Fibroblast of lung (primary cell): Measurements from ENCODE around the gene SCYL1. TPM values are rescaled to one million over a fixed set of nuclear protein-coding genes. Genes with fewer than 3 reads are reported as not detected.
A peak's percentile ranks its signal among the peaks of the same experiment; 100 is the strongest.

ENCODE experiments used
- DNase-seq, 2 donors: peaks; one replicate each; pipeline versions ENCODE4 v3.0.0 to v3.0.0-alpha.2; 2010; ENCODE audit warnings: low read depth in 2 of 2
- H2AFZ ChIP-seq: 2 replicates; pipeline ENCODE4 v1.5.1; 2012; ENCODE audit warnings: low read length, control low read depth, inconsistent platforms
- H3K27ac ChIP-seq: 2 replicates; pipeline ENCODE4 v1.5.1; 2011; ENCODE audit warnings: low read length, control low read depth; ENCODE audit not compliant: insufficient read depth
- H3K27me3 ChIP-seq: 2 replicates; pipeline ENCODE4 v1.5.1; 2011; ENCODE audit warnings: mild to moderate bottlenecking, low read length; ENCODE audit not compliant: control insufficient read depth, insufficient read depth
- H3K36me3 ChIP-seq: 2 replicates; pipeline ENCODE4 v1.5.1; 2011; ENCODE audit warnings: low read length; ENCODE audit not compliant: control insufficient read depth, insufficient read depth
- H3K4me1 ChIP-seq: 2 replicates; pipeline ENCODE4 v1.5.1; 2011; ENCODE audit warnings: low read length; ENCODE audit not compliant: control insufficient read depth, insufficient read depth; ENCODE audit errors: extremely low read depth
- H3K4me2 ChIP-seq: 2 replicates; pipeline ENCODE4 v1.5.1; 2011; ENCODE audit warnings: low read length, control low read depth; ENCODE audit not compliant: insufficient read depth; ENCODE audit errors: extremely low read depth
- H3K4me3 ChIP-seq, 4 experiments: fragments of 200-600 bp in 1 of 4; sonication (generic) in 1 of 4; replicated peaks in 1 of 4; 2 replicates each; pipeline ENCODE4 v1.5.1; 2011 to 2016; ENCODE audit warnings: low read length in 4 of 4, low read depth in 3 of 4, mild to moderate bottlenecking in 3 of 4, control low read depth in 2 of 4, inconsistent platforms in 1 of 4, mixed read lengths in 1 of 4; ENCODE audit not compliant: insufficient read depth in 1 of 4; ENCODE audit errors: control extremely low read depth in 1 of 4
- H3K79me2 ChIP-seq: 2 replicates; pipeline ENCODE4 v1.5.1; 2012; ENCODE audit warnings: mild to moderate bottlenecking, low read length, inconsistent platforms; ENCODE audit not compliant: control insufficient read depth, insufficient read depth
- H3K9ac ChIP-seq: 2 replicates; pipeline ENCODE4 v1.5.1; 2011; ENCODE audit warnings: mild to moderate bottlenecking, low read length, control low read depth; ENCODE audit not compliant: insufficient read depth
- H3K9me3 ChIP-seq: 2 replicates; pipeline ENCODE4 v1.5.1; 2012; ENCODE audit warnings: low read depth, low read length; ENCODE audit not compliant: control insufficient read depth, insufficient read depth
- H4K20me1 ChIP-seq: 2 replicates; pipeline ENCODE4 v1.5.1; 2011; ENCODE audit warnings: low read length; ENCODE audit not compliant: control insufficient read depth, insufficient read depth; ENCODE audit errors: extremely low read depth
- EZH2 ChIP-seq: IDR thresholded peaks from 2 replicates; pipeline ENCODE4 v1.5.1; 2012; ENCODE audit warnings: low read length, control low read depth, mild to moderate bottlenecking; ENCODE audit errors: missing control alignments
- polyA plus RNA-seq, 2 donors: library from polyadenylated mRNA; depleted of rRNA in 1 of 2; stranded (reverse) in 1 of 2; unstranded in 1 of 2; fragments of >200 nt; gene quantifications; 2 replicates each; pipeline ENCODE4 v1.2.1, GENCODE V29; 2011 to 2012; ENCODE audit warnings: missing spikeins in 1 of 2
- total RNA-seq: library from RNA; depleted of rRNA; stranded (reverse); fragments of >200 nt; gene quantifications from 2 replicates; pipeline ENCODE4 v1.2.1, GENCODE V29; 2014
- TF ChIP-seq, protein P1 (sequence below), 2 donors: IDR thresholded peaks in 1 of 2; conservative IDR thresholded peaks in 1 of 2; 1 replicate in 1 of 2; 2 replicates in 1 of 2; pipeline ENCODE4 v1.5.1; 2011 to 2012; ENCODE audit warnings: low read length in 2 of 2, control low read depth in 1 of 2, inconsistent platforms in 1 of 2, low read depth in 1 of 2, mild to moderate bottlenecking in 1 of 2

SCYL1 gene
- total and polyA plus RNA-seq, 2 donors (not counting 1 experiment from before 2014, with no cell fraction given), result 58.2 to 84.6 TPM

DNA sequence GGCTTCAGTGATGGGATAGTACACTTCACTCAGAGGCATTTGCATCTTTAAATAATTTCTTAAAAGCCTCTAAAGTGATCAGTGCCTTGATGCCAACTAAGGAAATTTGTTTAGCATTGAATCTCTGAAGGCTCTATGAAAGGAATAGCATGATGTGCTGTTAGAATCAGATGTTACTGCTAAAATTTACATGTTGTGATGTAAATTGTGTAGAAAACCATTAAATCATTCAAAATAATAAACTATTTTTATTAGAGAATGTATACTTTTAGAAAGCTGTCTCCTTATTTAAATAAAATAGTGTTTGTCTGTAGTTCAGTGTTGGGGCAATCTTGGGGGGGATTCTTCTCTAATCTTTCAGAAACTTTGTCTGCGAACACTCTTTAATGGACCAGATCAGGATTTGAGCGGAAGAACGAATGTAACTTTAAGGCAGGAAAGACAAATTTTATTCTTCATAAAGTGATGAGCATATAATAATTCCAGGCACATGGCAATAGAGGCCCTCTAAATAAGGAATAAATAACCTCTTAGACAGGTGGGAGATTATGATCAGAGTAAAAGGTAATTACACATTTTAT is 21.4 kb upstream of the SCYL1 start:
- peak overlapping the region; percentile 72 to 98 (median 76) for H3K4me3 ChIP-seq
- H3K27ac ChIP-seq, result peak overlapping the region; percentile 100
- H3K9me3 ChIP-seq, result no peaks in the 10 kb centered on the region
- no peak for DNase-seq
- H3K4me1 ChIP-seq, result no peaks in the 10 kb centered on the region
- peaks cover 11% of the 10 kb centered on the region for H4K20me1 ChIP-seq
- peak overlapping the region; percentile 79 for H3K4me2 ChIP-seq
- TF ChIP-seq, protein P1, sequence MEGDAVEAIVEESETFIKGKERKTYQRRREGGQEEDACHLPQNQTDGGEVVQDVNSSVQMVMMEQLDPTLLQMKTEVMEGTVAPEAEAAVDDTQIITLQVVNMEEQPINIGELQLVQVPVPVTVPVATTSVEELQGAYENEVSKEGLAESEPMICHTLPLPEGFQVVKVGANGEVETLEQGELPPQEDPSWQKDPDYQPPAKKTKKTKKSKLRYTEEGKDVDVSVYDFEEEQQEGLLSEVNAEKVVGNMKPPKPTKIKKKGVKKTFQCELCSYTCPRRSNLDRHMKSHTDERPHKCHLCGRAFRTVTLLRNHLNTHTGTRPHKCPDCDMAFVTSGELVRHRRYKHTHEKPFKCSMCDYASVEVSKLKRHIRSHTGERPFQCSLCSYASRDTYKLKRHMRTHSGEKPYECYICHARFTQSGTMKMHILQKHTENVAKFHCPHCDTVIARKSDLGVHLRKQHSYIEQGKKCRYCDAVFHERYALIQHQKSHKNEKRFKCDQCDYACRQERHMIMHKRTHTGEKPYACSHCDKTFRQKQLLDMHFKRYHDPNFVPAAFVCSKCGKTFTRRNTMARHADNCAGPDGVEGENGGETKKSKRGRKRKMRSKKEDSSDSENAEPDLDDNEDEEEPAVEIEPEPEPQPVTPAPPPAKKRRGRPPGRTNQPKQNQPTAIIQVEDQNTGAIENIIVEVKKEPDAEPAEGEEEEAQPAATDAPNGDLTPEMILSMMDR (conservative IDR thresholded peaks at IDR 0.05 in 1 of 2, IDR thresholded peaks at IDR 0.05 in 1 of 2; ENCODE audit: low read depth in 1 of 2, low read length in 2 of 2), result no peak
- TF ChIP-seq EZH2, result no peak
- peaks cover 9% of the 10 kb centered on the region for H3K36me3 ChIP-seq
- no peak overlapping the region for H2AFZ ChIP-seq
- peak overlapping the region; percentile 97 for H3K9ac ChIP-seq
- H3K27me3 ChIP-seq, result no peaks in the 10 kb centered on the region
- peaks cover 83% of the 10 kb centered on the region for H3K79me2 ChIP-seq

DNA sequence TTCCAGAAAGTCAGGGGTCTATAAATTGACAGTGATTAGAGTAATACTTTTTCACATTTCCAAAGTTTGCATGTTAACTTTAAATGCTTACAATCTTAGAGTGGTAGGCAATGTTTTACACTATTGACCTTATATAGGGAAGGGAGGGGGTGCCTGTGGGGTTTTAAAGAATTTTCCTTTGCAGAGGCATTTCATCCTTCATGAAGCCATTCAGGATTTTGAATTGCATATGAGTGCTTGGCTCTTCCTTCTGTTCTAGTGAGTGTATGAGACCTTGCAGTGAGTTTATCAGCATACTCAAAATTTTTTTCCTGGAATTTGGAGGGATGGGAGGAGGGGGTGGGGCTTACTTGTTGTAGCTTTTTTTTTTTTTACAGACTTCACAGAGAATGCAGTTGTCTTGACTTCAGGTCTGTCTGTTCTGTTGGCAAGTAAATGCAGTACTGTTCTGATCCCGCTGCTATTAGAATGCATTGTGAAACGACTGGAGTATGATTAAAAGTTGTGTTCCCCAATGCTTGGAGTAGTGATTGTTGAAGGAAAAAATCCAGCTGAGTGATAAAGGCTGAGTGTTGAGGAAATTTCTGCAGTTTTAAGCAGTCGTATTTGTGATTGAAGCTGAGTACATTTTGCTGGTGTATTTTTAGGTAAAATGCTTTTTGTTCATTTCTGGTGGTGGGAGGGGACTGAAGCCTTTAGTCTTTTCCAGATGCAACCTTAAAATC is 20.8 kb upstream of the SCYL1 start:
- Histone ChIP-seq H3K27me3 (no peaks in the 10 kb centered on the region), H3K4me2 (peak overlapping the region; percentile 79), H3K4me1 (no peaks in the 10 kb centered on the region), H3K27ac (peak overlapping the region; percentile 100), H3K9ac (peak overlapping the region; percentile 97), H3K79me2 (peaks cover 80% of the 10 kb centered on the region), H3K9me3 (no peaks in the 10 kb centered on the region), H2AFZ (no peak overlapping the region), H4K20me1 (peaks cover 11% of the 10 kb centered on the region), H3K36me3 (peaks cover 9% of the 10 kb centered on the region), H3K4me3 (peak overlapping the region; percentile 72 to 98 (median 76))
- TF ChIP-seq, protein P1 (conservative IDR thresholded peaks at IDR 0.05 in 1 of 2, IDR thresholded peaks at IDR 0.05 in 1 of 2; ENCODE audit: low read depth in 1 of 2, low read length in 2 of 2), result no peak
- TF ChIP-seq EZH2, result no peak
- peak; percentile 56 to 70 for DNase-seq

DNA sequence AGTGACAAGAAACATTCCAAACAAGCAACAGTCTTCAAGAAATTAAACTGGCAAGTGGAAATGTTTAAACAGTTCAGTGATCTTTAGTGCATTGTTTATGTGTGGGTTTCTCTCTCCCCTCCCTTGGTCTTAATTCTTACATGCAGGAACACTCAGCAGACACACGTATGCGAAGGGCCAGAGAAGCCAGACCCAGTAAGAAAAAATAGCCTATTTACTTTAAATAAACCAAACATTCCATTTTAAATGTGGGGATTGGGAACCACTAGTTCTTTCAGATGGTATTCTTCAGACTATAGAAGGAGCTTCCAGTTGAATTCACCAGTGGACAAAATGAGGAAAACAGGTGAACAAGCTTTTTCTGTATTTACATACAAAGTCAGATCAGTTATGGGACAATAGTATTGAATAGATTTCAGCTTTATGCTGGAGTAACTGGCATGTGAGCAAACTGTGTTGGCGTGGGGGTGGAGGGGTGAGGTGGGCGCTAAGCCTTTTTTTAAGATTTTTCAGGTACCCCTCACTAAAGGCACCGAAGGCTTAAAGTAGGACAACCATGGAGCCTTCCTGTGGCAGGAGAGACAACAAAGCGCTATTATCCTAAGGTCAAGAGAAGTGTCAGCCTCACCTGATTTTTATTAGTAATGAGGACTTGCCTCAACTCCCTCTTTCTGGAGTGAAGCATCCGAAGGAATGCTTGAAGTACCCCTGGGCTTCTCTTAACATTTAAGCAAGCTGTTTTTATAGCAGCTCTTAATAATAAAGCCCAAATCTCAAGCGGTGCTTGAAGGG is 20.0 kb upstream of the SCYL1 start:
- Histone ChIP-seq H3K27ac (peak overlapping the region; percentile 100), H3K4me3 (peak overlapping the region; percentile 72 to 98 (median 76)), H3K27me3 (no peaks in the 10 kb centered on the region), H3K4me1 (no peaks in the 10 kb centered on the region), H3K36me3 (peaks cover 9% of the 10 kb centered on the region), H3K9me3 (no peaks in the 10 kb centered on the region), H4K20me1 (peaks cover 11% of the 10 kb centered on the region), H3K79me2 (peaks cover 72% of the 10 kb centered on the region), H3K9ac (peak overlapping the region; percentile 97), H2AFZ (no peak overlapping the region), H3K4me2 (peak overlapping the region; percentile 79)
- DNase-seq, result peak; percentile 29 to 47
- TF ChIP-seq, protein P1 (conservative IDR thresholded peaks at IDR 0.05 in 1 of 2, IDR thresholded peaks at IDR 0.05 in 1 of 2; ENCODE audit: low read depth in 1 of 2, low read length in 2 of 2), result no peak
- TF ChIP-seq EZH2, result no peak
